Panc1 (cell line): ENCODE measurements around the gene AKAP13.
"Not testable (repeated sequence)": the region's sequence is repeated elsewhere in the genome, so short reads cannot be mapped to it uniquely, and the experiment has no call there.

Experiments
- CTCF ChIP-seq: fragments of 450-650 bp; IDR thresholded peaks from 2 replicates; pipeline ENCODE4 v1.5.1; 2017; ENCODE audit warnings: mild to moderate bottlenecking
- REST ChIP-seq, 2 experiments: IDR thresholded peaks; 2 replicates each; pipeline ENCODE4 v1.6.1; 2011 to 2012; ENCODE audit warnings: low read depth in 2 of 2, control low read depth in 1 of 2, low read length in 1 of 2, mild to moderate bottlenecking in 1 of 2, moderate library complexity in 1 of 2; ENCODE audit not compliant: insufficient read depth in 1 of 2

GRCh38 chr15:85343443-85343842 lies 37.0 kb upstream of the AKAP13 start:
- not testable (repeated sequence) for TF ChIP-seq CTCF; REST (IDR thresholded peaks at IDR 0.05; ENCODE audit: insufficient read depth in 1 of 2, low read depth in 2 of 2, low read length in 1 of 2)
